BJ (cell line): ENCODE data around the gene PLEKHJ1. TPM values are rescaled to one million over a fixed set of nuclear protein-coding genes. Genes with fewer than 3 reads are reported as not detected.
A peak's percentile ranks its signal among the peaks of the same experiment; 100 is the strongest.

Experiments
- CTCF ChIA-PET: fragments of 350-600 bp; formaldehyde crosslinking; extraction: SDS; loops from one replicate; lab custom pipeline; 2021; ENCODE audit warnings: antibody characterized with exemption, inconsistent platforms; lab: Yijun Ruan, JAX
- POLR2A ChIA-PET: fragments of 300-600 bp; sonication (Branson Sonifier 250); formaldehyde crosslinking; extraction: SDS; loops from one replicate; lab custom pipeline; 2021; ENCODE audit warnings: antibody characterized with exemption; lab: Charles Lee
- DNase-seq: peaks from one replicate; pipeline ENCODE4 v3.0.0-alpha.2; 2011; ENCODE audit warnings: low read depth
- H3K27me3 ChIP-seq: 2 replicates; pipeline ENCODE4 v1.6.0; 2011; ENCODE audit warnings: low read length; ENCODE audit not compliant: control insufficient read depth, insufficient read depth
- H3K36me3 ChIP-seq: 2 replicates; pipeline ENCODE4 v1.5.1; 2011; ENCODE audit warnings: low read length; ENCODE audit not compliant: control insufficient read depth, insufficient read depth
- H3K4me3 ChIP-seq: 2 replicates; pipeline ENCODE4 v1.5.1; 2011; ENCODE audit warnings: low read depth, mild to moderate bottlenecking, control low read depth, low read length
- polyA plus RNA-seq: library from polyadenylated mRNA; depleted of rRNA; stranded (reverse); fragments of >200 nt; gene quantifications from 2 replicates; pipeline ENCODE4 v1.2.3, GENCODE V29; 2011
- TF ChIP-seq, protein P1 (sequence below): IDR thresholded peaks from 2 replicates; pipeline ENCODE4 v1.5.1; 2011; ENCODE audit warnings: low read depth, mild to moderate bottlenecking, control low read depth, inconsistent platforms, low read length, moderate library complexity; ENCODE audit not compliant: insufficient read depth

PLEKHJ1 gene
- polyA plus RNA-seq, 1 experiment, result 65.8 TPM

DNA sequence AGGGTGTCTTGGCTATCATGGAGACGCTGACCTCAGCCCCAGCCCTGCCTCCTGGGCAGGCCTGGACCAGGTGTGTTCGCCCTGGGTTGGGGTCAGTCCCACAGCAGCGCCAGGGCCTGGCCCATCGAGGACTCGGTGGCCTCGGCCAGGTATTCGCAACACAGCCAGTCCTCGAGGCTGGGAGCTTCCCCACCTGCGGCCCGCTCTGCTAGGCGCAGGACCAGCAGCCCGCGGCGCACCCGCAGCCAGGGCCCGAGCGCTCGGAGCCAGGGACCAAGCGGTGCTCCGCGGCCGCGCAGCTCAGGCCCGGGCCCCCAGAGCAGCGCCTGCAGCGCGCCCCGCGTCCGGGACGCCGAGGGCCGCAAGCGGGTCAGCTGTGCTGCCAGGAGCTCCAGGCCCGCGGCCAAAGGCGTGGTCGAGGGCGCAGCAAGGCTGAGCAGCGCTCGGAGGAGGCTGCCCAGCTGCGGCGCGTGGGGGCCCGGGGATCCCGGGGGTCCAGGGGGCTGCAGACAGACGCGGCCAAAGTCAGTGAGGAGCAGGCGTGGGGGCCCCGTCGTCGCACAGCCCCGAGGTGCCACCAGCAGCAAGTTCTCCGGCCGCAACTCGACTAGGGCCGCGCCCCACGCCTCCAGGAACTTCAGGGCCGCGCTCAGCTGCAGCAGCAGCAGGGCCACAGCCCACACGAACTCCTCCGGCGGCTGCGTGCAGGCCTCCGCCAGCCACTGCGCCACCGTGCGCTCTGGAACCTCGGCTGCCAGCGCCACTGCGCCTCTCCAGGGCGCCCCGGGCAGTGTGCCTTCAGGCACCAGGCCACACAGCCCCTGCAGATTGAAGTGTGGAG lies 39.7 kb upstream of the PLEKHJ1 start:
- TF ChIP-seq, protein P1, sequence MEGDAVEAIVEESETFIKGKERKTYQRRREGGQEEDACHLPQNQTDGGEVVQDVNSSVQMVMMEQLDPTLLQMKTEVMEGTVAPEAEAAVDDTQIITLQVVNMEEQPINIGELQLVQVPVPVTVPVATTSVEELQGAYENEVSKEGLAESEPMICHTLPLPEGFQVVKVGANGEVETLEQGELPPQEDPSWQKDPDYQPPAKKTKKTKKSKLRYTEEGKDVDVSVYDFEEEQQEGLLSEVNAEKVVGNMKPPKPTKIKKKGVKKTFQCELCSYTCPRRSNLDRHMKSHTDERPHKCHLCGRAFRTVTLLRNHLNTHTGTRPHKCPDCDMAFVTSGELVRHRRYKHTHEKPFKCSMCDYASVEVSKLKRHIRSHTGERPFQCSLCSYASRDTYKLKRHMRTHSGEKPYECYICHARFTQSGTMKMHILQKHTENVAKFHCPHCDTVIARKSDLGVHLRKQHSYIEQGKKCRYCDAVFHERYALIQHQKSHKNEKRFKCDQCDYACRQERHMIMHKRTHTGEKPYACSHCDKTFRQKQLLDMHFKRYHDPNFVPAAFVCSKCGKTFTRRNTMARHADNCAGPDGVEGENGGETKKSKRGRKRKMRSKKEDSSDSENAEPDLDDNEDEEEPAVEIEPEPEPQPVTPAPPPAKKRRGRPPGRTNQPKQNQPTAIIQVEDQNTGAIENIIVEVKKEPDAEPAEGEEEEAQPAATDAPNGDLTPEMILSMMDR, result no peak
- Histone ChIP-seq H3K27me3 (no peaks in the 10 kb centered on the region), H3K36me3 (peaks cover 22% of the 10 kb centered on the region), H3K4me3 (no peak overlapping the region)
- no peak for DNase-seq
- ChIA-PET POLR2A (no interaction called here), CTCF (interaction anchor here (0.5 to 5.9 kb wide), 11 partner anchors 12 to 361 kb away, joined by 3 to 34 read pairs (median 5); partner anchors contain the start of gene PLEKHJ1)

DNA sequence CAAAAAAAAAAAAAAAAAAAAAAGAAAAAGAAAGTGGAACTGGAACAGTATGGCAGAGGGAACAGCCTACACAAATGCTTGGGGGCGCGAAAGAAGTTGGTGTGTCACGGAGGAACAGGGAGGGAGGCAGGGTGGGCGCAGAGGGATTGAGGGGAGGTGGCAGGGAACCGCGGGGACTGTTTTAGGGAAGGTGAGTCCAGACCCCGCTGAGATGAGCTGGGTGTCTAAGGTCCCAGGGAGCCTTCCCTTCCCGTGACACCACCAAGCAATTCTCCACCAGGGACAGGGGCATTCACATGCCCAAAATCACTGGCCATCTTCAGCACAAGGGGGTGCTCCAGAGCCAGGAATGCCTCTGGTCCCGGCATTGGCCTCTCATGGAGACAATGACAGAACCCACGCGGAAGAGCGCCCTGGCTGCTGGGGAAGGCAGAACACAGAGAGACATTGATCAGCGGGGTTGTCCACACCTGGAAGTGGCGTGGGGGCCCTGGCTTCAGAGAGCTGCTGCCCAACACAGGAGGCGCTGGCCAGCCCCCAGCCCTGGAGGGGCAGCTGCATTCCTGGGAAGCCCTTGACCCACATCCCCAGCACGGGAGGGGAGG lies 38.9 kb upstream of the PLEKHJ1 start:
- ChIA-PET POLR2A (interaction anchor here (0.6 kb wide), 2 partner anchors 8 to 240 kb away, joined by 6 to 13 read pairs; no protein-coding TSS in a partner anchor), CTCF (interaction anchor here (0.5 to 5.9 kb wide), 18 partner anchors 12 to 362 kb away, joined by 3 to 34 read pairs (median 5); partner anchors contain the start of gene PLEKHJ1)
- H3K4me3 ChIP-seq, result no peak overlapping the region
- H3K27me3 ChIP-seq, result no peaks in the 10 kb centered on the region
- no peak for DNase-seq
- peaks cover 22% of the 10 kb centered on the region for H3K36me3 ChIP-seq
- TF ChIP-seq, protein P1, result peak; percentile 68

DNA sequence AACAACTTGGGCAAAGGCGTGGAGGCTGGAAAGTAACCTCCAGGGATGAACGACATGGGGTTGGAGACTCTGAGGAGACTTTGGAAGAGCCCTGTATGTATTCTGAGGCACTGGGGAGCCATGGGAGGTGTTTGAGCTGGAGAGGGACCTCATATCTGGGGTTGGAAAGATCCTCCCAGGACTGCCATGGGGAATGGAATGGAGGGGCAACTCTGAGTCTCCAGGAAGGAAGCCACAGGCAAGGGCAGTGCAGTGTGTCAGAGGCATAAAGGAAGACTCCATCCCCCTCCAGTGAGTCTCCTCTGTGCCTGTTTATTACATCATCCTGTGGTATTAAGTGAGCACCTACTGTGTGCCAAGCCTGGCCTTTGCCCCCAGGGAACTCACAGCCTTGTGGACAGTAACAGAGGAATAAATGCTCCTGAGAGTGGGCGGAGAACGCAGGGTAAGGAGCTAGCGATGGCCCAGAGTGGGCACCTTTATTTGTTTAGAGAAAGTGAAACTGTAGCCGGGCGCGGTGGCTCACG lies 38.1 kb upstream of the PLEKHJ1 start:
- TF ChIP-seq, protein P1, result no peak
- peaks cover 22% of the 10 kb centered on the region for H3K36me3 ChIP-seq
- POLR2A ChIA-PET, result interaction anchor here (0.6 kb wide), 2 partner anchors 7 to 240 kb away, joined by 6 to 13 read pairs; no protein-coding TSS in a partner anchor
- no peaks in the 10 kb centered on the region for H3K27me3 ChIP-seq
- no peak for DNase-seq
- peak overlapping the region; percentile 23; the same call in 1 of the 2 replicates for H3K4me3 ChIP-seq
- CTCF ChIA-PET, result interaction anchor here (0.9 to 5.9 kb wide), 19 partner anchors 13 to 149 kb away, joined by 3 to 34 read pairs (median 5); partner anchors contain the start of gene PLEKHJ1

DNA sequence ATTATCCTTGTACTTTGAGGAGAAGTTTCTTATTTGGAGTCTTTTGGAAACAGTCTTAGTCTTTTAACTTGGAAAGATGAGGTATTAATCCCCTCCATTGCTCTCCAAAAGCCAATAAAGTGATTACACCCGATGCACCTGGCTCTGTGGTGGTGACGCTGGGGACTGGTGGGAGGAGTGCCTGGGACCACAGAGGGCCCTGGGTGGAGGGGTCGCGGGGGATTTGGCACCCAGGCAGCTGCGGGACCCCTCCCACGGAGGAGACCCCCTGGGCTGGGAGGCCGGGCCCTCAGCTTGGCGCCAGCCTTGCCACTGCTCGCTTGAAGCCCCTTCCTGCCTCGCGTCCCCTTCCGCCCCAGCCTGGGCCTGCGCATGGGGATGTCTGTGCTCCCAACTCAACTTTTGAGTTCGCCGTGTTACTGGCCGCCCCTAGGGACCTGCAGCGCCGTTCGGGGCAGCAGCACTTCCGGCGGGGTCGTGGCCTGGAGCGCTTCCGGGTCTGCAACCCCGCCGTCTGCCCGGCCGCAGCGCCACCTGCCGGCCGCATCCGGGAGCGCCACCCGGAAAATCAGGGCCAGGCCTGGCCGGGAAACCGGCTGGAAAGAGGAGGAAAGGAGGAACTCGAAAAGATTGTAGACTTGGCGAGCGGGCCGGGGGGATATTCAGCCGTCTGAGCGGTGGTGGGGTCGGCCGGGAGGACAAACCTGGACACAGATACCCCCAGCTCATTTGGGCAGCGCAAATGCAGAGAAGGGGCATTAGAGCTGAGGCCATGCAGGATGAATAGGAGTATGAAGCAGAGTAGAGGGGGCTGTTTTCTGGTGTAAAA lies 37.4 kb upstream of the PLEKHJ1 start:
- Histone ChIP-seq H3K27me3 (no peaks in the 10 kb centered on the region), H3K36me3 (peaks cover 22% of the 10 kb centered on the region), H3K4me3 (peak overlapping the region; percentile 32)
- ChIA-PET POLR2A (no interaction called here), CTCF (interaction anchor here (1.0 to 5.9 kb wide), 14 partner anchors 13 to 149 kb away, joined by 3 to 34 read pairs (median 5); no protein-coding TSS in a partner anchor)
- TF ChIP-seq, protein P1, result peak; percentile 84
- no peak for DNase-seq
